Measurements from ENCODE around the gene PHF20. TPM values are rescaled to one million over a fixed set of nuclear protein-coding genes. Genes with fewer than 3 reads are reported as not detected.

PHF20 gene
- total and polyA plus RNA-seq, 9 donors = 17.6 to 70.0 (median 47.0) TPM

- Histone ChIP-seq H3K4me1 (ENCODE audit: insufficient read depth) (peaks cover 1% of the 10 kb centered on the region), H3K9me3 (no peaks in the 10 kb centered on the region), H3K4me3 (no peak overlapping the region), H3K27me3 (no peaks in the 10 kb centered on the region), H3K36me3 (no peaks in the 10 kb centered on the region), H3K27ac (no peak overlapping the region)
- no peak for DNase-seq
- TF ChIP-seq POLR2A (IDR thresholded peaks at IDR 0.05) = no peak
- no peak for TF ChIP-seq CTCF (IDR thresholded peaks at IDR 0.05)
- TF ChIP-seq EP300 (IDR thresholded peaks at IDR 0.05) = no peak
- 96 to 97% (median 96%) methylated on average over 4 of the region's 4 CpGs for WGBS, 3 donors
- intact Hi-C loops (cut with DNase I) = no loop called here
These were observed 17.0 kb downstream of the PHF20 start for GRCh38 chr20:35788796-35789195.

- DNase-seq = no peak
- Histone ChIP-seq H3K27ac (no peak overlapping the region), H3K4me3 (no peak overlapping the region), H3K4me1 (ENCODE audit: insufficient read depth) (peaks cover 1% of the 10 kb centered on the region), H3K9me3 (no peaks in the 10 kb centered on the region), H3K27me3 (no peaks in the 10 kb centered on the region), H3K36me3 (no peaks in the 10 kb centered on the region)
- WGBS, 3 donors = 95 to 97% (median 96%) methylated on average over 5 of the region's 5 CpGs
- intact Hi-C loops (cut with DNase I) = no loop called here
- no peak for TF ChIP-seq EP300 (IDR thresholded peaks at IDR 0.05)
- no peak for TF ChIP-seq POLR2A (IDR thresholded peaks at IDR 0.05)
- TF ChIP-seq CTCF (IDR thresholded peaks at IDR 0.05) = no peak
These were observed 19.3 kb downstream of the PHF20 start for GRCh38 chr20:35791097-35791496.

GRCh38 chr20:35791821-35792220 is 20.0 kb downstream of the PHF20 start:
- intact Hi-C loops (cut with DNase I) = no loop called here
- Histone ChIP-seq H3K27me3 (no peaks in the 10 kb centered on the region), H3K4me1 (ENCODE audit: insufficient read depth) (peaks cover 1% of the 10 kb centered on the region), H3K9me3 (no peaks in the 10 kb centered on the region), H3K4me3 (no peak overlapping the region), H3K27ac (no peak overlapping the region), H3K36me3 (no peaks in the 10 kb centered on the region)
- DNase-seq = no peak
- 61 to 75% (median 62%) methylated on average over 3 of the region's 3 CpGs for WGBS, 3 donors
- TF ChIP-seq CTCF (IDR thresholded peaks at IDR 0.05) (no peak), EP300 (IDR thresholded peaks at IDR 0.05) (no peak)

GRCh38 chr20:35792740-35793139 is 20.9 kb downstream of the PHF20 start:
- intact Hi-C loops (cut with DNase I) = no loop called here
- H3K9me3 ChIP-seq = no peaks in the 10 kb centered on the region
- no peak overlapping the region for H3K27ac ChIP-seq
- peaks cover 1% of the 10 kb centered on the region for H3K4me1 ChIP-seq (ENCODE audit: insufficient read depth)
- no peak overlapping the region for H3K4me3 ChIP-seq
- 91 to 98% (median 93%) methylated on average over 4 of the region's 4 CpGs for whole genome bisulfite sequencing, 3 donors
- H3K27me3 ChIP-seq = no peaks in the 10 kb centered on the region
- no peak for TF ChIP-seq POLR2A (IDR thresholded peaks at IDR 0.05)
- TF ChIP-seq EP300 (IDR thresholded peaks at IDR 0.05) = no peak
- no peak for TF ChIP-seq CTCF (IDR thresholded peaks at IDR 0.05)
- no peaks in the 10 kb centered on the region for H3K36me3 ChIP-seq
- no peak for DNase-seq

- Histone ChIP-seq H3K27me3 (no peaks in the 10 kb centered on the region), H3K27ac (no peak overlapping the region), H3K36me3 (no peaks in the 10 kb centered on the region), H3K4me1 (ENCODE audit: insufficient read depth) (no peaks in the 10 kb centered on the region), H3K4me3 (no peak overlapping the region), H3K9me3 (no peaks in the 10 kb centered on the region)
- TF ChIP-seq CTCF (IDR thresholded peaks at IDR 0.05) = no peak
- TF ChIP-seq POLR2A (IDR thresholded peaks at IDR 0.05) = no peak
- no peak for TF ChIP-seq EP300 (IDR thresholded peaks at IDR 0.05)
- no peak for DNase-seq
- WGBS, 3 donors = 20 to 32% (median 25%) methylated on average over 2 of the region's 2 CpGs
- intact Hi-C loops (cut with DNase I) = no loop called here
These were observed 24.8 kb downstream of the PHF20 start for GRCh38 chr20:35796571-35796970.

All from ovary (tissue), 9 donors.